ENCODE results near the gene LRRC7.

Gene LRRC7

GRCh38 chr1:70146488-70146887 lies 578.8 kb downstream of the LRRC7 start:
- no peak overlapping the region for H3K4me2 ChIP-seq (ENCODE audit: low read length)
- no peak for TF ChIP-seq CTCF (IDR thresholded peaks at IDR 0.05; ENCODE audit: low read length)
- TF ChIP-seq EZH2 (IDR thresholded peaks at IDR 0.05; ENCODE audit: borderline replicate concordance, low read length): no peak
- H3K27ac ChIP-seq (ENCODE audit: low read depth, low read length, poor library complexity, severe bottlenecking): no peak overlapping the region
- no peaks in the 10 kb centered on the region for H3K79me2 ChIP-seq (ENCODE audit: insufficient read depth, low read length)
- H3K9me2 ChIP-seq (ENCODE audit: low read depth, low read length): no peaks in the 10 kb centered on the region
- no peaks in the 10 kb centered on the region for H3K27me3 ChIP-seq (ENCODE audit: insufficient read depth, low read length)
- no peak overlapping the region for H3K4me3 ChIP-seq (ENCODE audit: low read depth, low read length, poor library complexity, severe bottlenecking)
- H3K4me1 ChIP-seq (ENCODE audit: insufficient read depth, low read length, severe bottlenecking): no peaks in the 10 kb centered on the region
- peaks cover 11% of the 10 kb centered on the region; the same call in 1 of the 2 replicates for H3K36me3 ChIP-seq (ENCODE audit: insufficient read depth, low read length)
- no peaks in the 10 kb centered on the region for H3K9me3 ChIP-seq (ENCODE audit: low read length)
- no peak overlapping the region for H3K9ac ChIP-seq (ENCODE audit: low read length)
- H4K20me1 ChIP-seq (ENCODE audit: insufficient read depth, low read length): no peaks in the 10 kb centered on the region
- no peak overlapping the region for H2AFZ ChIP-seq (ENCODE audit: low read length)
- H3F3A ChIP-seq (ENCODE audit: insufficient read depth, low read length): no peaks in the 10 kb centered on the region

GRCh38 chr1:70150444-70150843 lies 582.7 kb downstream of the LRRC7 start:
- H3K9me2 ChIP-seq (ENCODE audit: low read depth, low read length): no peaks in the 10 kb centered on the region
- no peaks in the 10 kb centered on the region for H3K79me2 ChIP-seq (ENCODE audit: insufficient read depth, low read length)
- no peak overlapping the region for H3K9ac ChIP-seq (ENCODE audit: low read length)
- H4K20me1 ChIP-seq (ENCODE audit: insufficient read depth, low read length): no peaks in the 10 kb centered on the region
- no peaks in the 10 kb centered on the region for H3K9me3 ChIP-seq (ENCODE audit: low read length)
- no peaks in the 10 kb centered on the region for H3K27me3 ChIP-seq (ENCODE audit: insufficient read depth, low read length)
- no peaks in the 10 kb centered on the region for H3K4me1 ChIP-seq (ENCODE audit: insufficient read depth, low read length, severe bottlenecking)
- no peak overlapping the region for H3K4me2 ChIP-seq (ENCODE audit: low read length)
- no peak overlapping the region for H3K4me3 ChIP-seq (ENCODE audit: low read depth, low read length, poor library complexity, severe bottlenecking)
- TF ChIP-seq CTCF (IDR thresholded peaks at IDR 0.05; ENCODE audit: low read length): no peak
- TF ChIP-seq EZH2 (IDR thresholded peaks at IDR 0.05; ENCODE audit: borderline replicate concordance, low read length): no peak
- no peak overlapping the region for H2AFZ ChIP-seq (ENCODE audit: low read length)
- no peak overlapping the region for H3K27ac ChIP-seq (ENCODE audit: low read depth, low read length, poor library complexity, severe bottlenecking)
- peaks cover 11% of the 10 kb centered on the region; the same call in 1 of the 2 replicates for H3K36me3 ChIP-seq (ENCODE audit: insufficient read depth, low read length)
- H3F3A ChIP-seq (ENCODE audit: insufficient read depth, low read length): no peaks in the 10 kb centered on the region

GRCh38 chr1:70153739-70154138 lies 586.0 kb downstream of the LRRC7 start:
- Histone ChIP-seq H3K4me1 (ENCODE audit: insufficient read depth, low read length, severe bottlenecking) (no peaks in the 10 kb centered on the region), H3K4me3 (ENCODE audit: low read depth, low read length, poor library complexity, severe bottlenecking) (no peak overlapping the region)
- TF ChIP-seq EZH2 (IDR thresholded peaks at IDR 0.05; ENCODE audit: borderline replicate concordance, low read length): no peak
- no peak for TF ChIP-seq CTCF (IDR thresholded peaks at IDR 0.05; ENCODE audit: low read length)

More at GRCh38 chr1:70153739-70154138, 586.0 kb downstream of the LRRC7 start:
- Histone ChIP-seq H3K9me3 (ENCODE audit: low read length) (no peaks in the 10 kb centered on the region), H3K9ac (ENCODE audit: low read length) (no peak overlapping the region), H2AFZ (ENCODE audit: low read length) (no peak overlapping the region), H4K20me1 (ENCODE audit: insufficient read depth, low read length) (no peaks in the 10 kb centered on the region), H3F3A (ENCODE audit: insufficient read depth, low read length) (no peaks in the 10 kb centered on the region), H3K36me3 (ENCODE audit: insufficient read depth, low read length) (peaks cover 5% of the 10 kb centered on the region; the same call in 1 of the 2 replicates), H3K27me3 (ENCODE audit: insufficient read depth, low read length) (no peaks in the 10 kb centered on the region), H3K27ac (ENCODE audit: low read depth, low read length, poor library complexity, severe bottlenecking) (no peak overlapping the region), H3K79me2 (ENCODE audit: insufficient read depth, low read length) (no peaks in the 10 kb centered on the region), H3K9me2 (ENCODE audit: low read depth, low read length) (no peaks in the 10 kb centered on the region), H3K4me2 (ENCODE audit: low read length) (no peak overlapping the region)
